ENCODE measurements around the gene SMIM24. TPM values are rescaled to one million over a fixed set of nuclear protein-coding genes. Genes with fewer than 3 reads are reported as not detected.

Gene SMIM24
- total RNA-seq, 1 donor from 2014 or later: 0.84 TPM

- intact Hi-C loops (cut with micrococcal nuclease): loop anchor here (2.0 kb wide), 1 partner anchor 73 kb away; the partner anchor contains the start of gene HMG20B
- peaks cover 15% of the 10 kb centered on the region for H3K4me1 Mint-ChIP-seq (ENCODE audit: low read depth)
- DNase-seq (ENCODE audit: low spot score): no peak
- no peaks in the 10 kb centered on the region for H3K9me3 Mint-ChIP-seq
- peaks cover 34% of the 10 kb centered on the region for H3K36me3 Mint-ChIP-seq (ENCODE audit: low read depth)
- no peaks in the 10 kb centered on the region for H3K27me3 Mint-ChIP-seq (ENCODE audit: low read depth)
- peak overlapping the region; percentile 96 for H3K4me3 Mint-ChIP-seq (ENCODE audit: low read depth)
- peak overlapping the region; percentile 99 for H3K27ac Mint-ChIP-seq
These were observed 19.6 kb upstream of the SMIM24 start for GRCh38 chr19:3499738-3500428.

GRCh38 chr19:3497757-3498520 is 17.6 kb upstream of the SMIM24 start:
- H3K9me3 Mint-ChIP-seq: no peaks in the 10 kb centered on the region
- intact Hi-C loops (cut with micrococcal nuclease): no loop called here
- H3K27me3 Mint-ChIP-seq (ENCODE audit: low read depth): no peaks in the 10 kb centered on the region
- H3K4me1 Mint-ChIP-seq (ENCODE audit: low read depth): peaks cover 15% of the 10 kb centered on the region
- H3K36me3 Mint-ChIP-seq (ENCODE audit: low read depth): peaks cover 43% of the 10 kb centered on the region
- H3K4me3 Mint-ChIP-seq (ENCODE audit: low read depth): no peak overlapping the region
- DNase-seq (ENCODE audit: low spot score): no peak
- no peak overlapping the region for H3K27ac Mint-ChIP-seq

GRCh38 chr19:3496392-3497273 is 16.3 kb upstream of the SMIM24 start:
- H3K4me1 Mint-ChIP-seq (ENCODE audit: low read depth): peaks cover 15% of the 10 kb centered on the region
- intact Hi-C loops (cut with micrococcal nuclease): no loop called here
- no peak for DNase-seq (ENCODE audit: low spot score)
- H3K9me3 Mint-ChIP-seq: no peaks in the 10 kb centered on the region
- no peaks in the 10 kb centered on the region for H3K27me3 Mint-ChIP-seq (ENCODE audit: low read depth)
- H3K36me3 Mint-ChIP-seq (ENCODE audit: low read depth): peaks cover 48% of the 10 kb centered on the region
- H3K4me3 Mint-ChIP-seq (ENCODE audit: low read depth): no peak overlapping the region
- no peak overlapping the region for H3K27ac Mint-ChIP-seq

DNA sequence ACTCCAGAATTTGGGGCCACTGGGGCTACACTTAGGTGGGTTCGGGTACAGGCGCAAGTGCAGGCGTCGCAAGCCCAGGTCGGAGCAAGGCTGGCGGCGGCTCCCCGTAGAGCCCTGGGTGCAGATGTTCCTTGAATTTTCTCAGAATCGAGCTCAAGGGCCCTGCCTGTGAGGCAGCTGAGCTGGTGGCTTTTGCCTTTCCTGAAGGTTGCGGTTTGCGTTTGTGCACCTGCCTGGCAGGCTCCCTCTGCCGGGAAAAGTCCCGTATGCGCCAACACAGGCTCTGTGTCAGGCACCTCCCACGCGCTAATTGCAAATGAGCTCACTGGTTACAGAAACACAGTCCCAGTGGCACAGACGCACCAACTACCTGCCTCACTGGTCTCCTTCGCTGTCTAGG is 14.2 kb upstream of the SMIM24 start:
- Mint-ChIP-seq H3K36me3 (ENCODE audit: low read depth) (peaks cover 48% of the 10 kb centered on the region), H3K4me3 (ENCODE audit: low read depth) (no peak overlapping the region), H3K27me3 (ENCODE audit: low read depth) (no peaks in the 10 kb centered on the region), H3K9me3 (no peaks in the 10 kb centered on the region), H3K27ac (no peak overlapping the region), H3K4me1 (ENCODE audit: low read depth) (peaks cover 7% of the 10 kb centered on the region)
- intact Hi-C loops (cut with micrococcal nuclease): no loop called here
- peak; percentile 31 for DNase-seq (ENCODE audit: low spot score)

- Mint-ChIP-seq H3K27me3 (ENCODE audit: low read depth) (no peaks in the 10 kb centered on the region), H3K4me1 (ENCODE audit: low read depth) (peaks cover 5% of the 10 kb centered on the region), H3K9me3 (no peaks in the 10 kb centered on the region), H3K36me3 (ENCODE audit: low read depth) (peaks cover 45% of the 10 kb centered on the region), H3K4me3 (ENCODE audit: low read depth) (peak overlapping the region; percentile 21), H3K27ac (no peak overlapping the region)
- no peak for DNase-seq (ENCODE audit: low spot score)
- intact Hi-C loops (cut with micrococcal nuclease): no loop called here
These were observed 13.7 kb upstream of the SMIM24 start for GRCh38 chr19:3494051-3494450.

GRCh38 chr19:3493651-3494050 is 13.3 kb upstream of the SMIM24 start:
- Mint-ChIP-seq H3K9me3 (no peaks in the 10 kb centered on the region), H3K4me3 (ENCODE audit: low read depth) (no peak overlapping the region), H3K4me1 (ENCODE audit: low read depth) (peaks cover 3% of the 10 kb centered on the region), H3K36me3 (ENCODE audit: low read depth) (peaks cover 42% of the 10 kb centered on the region), H3K27ac (no peak overlapping the region), H3K27me3 (ENCODE audit: low read depth) (no peaks in the 10 kb centered on the region)
- intact Hi-C loops (cut with micrococcal nuclease): no loop called here
- no peak for DNase-seq (ENCODE audit: low spot score)

DNA sequence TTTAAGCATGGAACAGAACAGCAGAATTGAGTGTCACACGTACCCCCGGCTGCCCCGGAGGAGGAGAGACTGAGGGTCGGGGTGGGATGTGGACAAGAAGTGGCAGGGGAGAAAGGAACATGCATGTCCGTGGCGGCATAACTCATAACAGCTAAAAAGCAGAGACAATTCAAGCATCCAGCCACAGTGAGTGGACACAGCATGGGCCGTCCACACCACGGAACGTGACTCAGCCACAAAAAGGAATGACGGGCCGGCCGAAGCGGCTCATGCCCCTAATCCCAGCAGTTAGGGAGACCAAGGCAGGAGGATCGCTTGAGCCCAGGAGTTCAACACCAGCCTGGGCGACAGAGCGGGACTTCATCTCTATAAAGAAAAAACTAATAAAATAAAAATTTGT is 12.6 kb upstream of the SMIM24 start:
- Mint-ChIP-seq H3K36me3 (ENCODE audit: low read depth) (peaks cover 40% of the 10 kb centered on the region), H3K27me3 (ENCODE audit: low read depth) (no peaks in the 10 kb centered on the region), H3K9me3 (no peaks in the 10 kb centered on the region), H3K4me3 (ENCODE audit: low read depth) (no peak overlapping the region), H3K27ac (no peak overlapping the region), H3K4me1 (ENCODE audit: low read depth) (peaks cover 3% of the 10 kb centered on the region)
- no peak for DNase-seq (ENCODE audit: low spot score)
- intact Hi-C loops (cut with micrococcal nuclease): no loop called here

DNA sequence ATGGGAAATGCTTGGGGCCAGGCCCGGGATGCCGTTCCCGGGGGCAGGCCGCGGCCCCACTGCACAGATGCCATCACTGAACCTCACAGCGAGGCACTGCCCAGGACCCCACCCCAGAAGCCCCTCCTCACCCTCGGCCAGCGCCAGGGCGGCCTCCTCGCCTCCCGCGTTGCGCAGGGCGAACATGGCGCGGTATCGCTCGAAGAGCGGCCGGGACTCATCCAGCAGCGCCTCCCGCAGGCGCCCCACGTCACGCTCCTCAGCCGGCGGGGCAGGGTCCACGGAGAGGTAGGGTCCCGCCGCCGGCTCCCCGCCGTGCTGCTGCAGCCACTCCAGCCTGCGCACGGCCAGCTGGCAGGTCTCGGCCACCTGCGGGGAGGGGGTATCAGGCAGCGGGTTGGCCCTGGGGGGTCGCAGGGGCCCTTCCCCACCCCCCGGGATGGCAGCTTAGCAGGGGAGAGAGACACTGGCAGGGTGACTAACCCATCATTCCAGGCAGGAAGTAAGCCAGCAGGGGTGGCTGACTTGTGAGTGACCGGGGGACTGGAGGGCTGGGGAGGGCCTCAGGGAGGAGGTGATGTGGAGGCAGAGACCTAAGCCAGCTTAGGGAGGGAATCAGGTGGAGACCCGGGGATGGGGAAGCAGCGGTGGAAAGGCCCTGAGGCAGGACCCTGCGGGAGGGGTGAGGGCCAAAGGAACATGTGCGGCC is 12.0 kb upstream of the SMIM24 start:
- intact Hi-C loops (cut with micrococcal nuclease): no loop called here
- no peak overlapping the region for H3K27ac Mint-ChIP-seq
- no peak for DNase-seq (ENCODE audit: low spot score)

GRCh38 chr19:3491396-3492119 is 11.2 kb upstream of the SMIM24 start:
- H3K9me3 Mint-ChIP-seq: no peaks in the 10 kb centered on the region

More for the DNA sequence above, 12.0 kb upstream of the SMIM24 start:
- Mint-ChIP-seq H3K27me3 (ENCODE audit: low read depth) (no peaks in the 10 kb centered on the region), H3K9me3 (no peaks in the 10 kb centered on the region), H3K36me3 (ENCODE audit: low read depth) (peaks cover 34% of the 10 kb centered on the region), H3K4me3 (ENCODE audit: low read depth) (no peak overlapping the region), H3K4me1 (ENCODE audit: low read depth) (peaks cover 3% of the 10 kb centered on the region)

DNA sequence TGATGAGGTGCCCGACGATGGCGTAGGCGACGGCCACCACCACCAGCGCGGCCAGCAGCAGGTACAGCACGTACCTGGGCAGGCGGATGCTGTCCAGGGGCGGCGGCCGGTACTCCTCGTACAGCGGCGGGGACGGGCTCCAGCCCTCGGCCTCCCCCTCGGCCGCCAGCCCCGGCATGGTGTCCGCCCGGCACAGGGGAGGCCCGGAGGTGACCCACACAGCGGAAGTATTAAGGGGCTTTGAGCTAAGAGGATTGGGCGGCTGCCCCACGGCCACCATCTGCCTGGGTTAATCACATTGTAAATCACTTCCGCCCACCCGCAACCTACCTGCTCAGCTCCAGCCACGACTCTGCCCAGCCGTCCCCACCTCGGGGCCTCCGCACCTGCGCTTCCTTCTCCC is 2.9 kb upstream of the SMIM24 start, which contains the start of gene SMIM44:
Gene SMIM44 (minus strand): TSS at position 216 of the 403 bp plus-strand sequence. CDS start 38 bp downstream, at position 178.
- Mint-ChIP-seq H3K4me1 (ENCODE audit: low read depth) (peaks cover 8% of the 10 kb centered on the region), H3K36me3 (ENCODE audit: low read depth) (no peaks in the 10 kb centered on the region), H3K9me3 (no peaks in the 10 kb centered on the region), H3K4me3 (ENCODE audit: low read depth) (no peak within 1 kb of the TSS), H3K27me3 (ENCODE audit: low read depth) (no peaks in the 10 kb centered on the region), H3K27ac (no peak within 1 kb of the TSS)
- intact Hi-C loops (cut with micrococcal nuclease): no loop called here
- no peak for DNase-seq (ENCODE audit: low spot score)

More at GRCh38 chr19:3491396-3492119, 11.2 kb upstream of the SMIM24 start:
- H3K36me3 Mint-ChIP-seq (ENCODE audit: low read depth): peaks cover 28% of the 10 kb centered on the region
- DNase-seq (ENCODE audit: low spot score): no peak
- peaks cover 3% of the 10 kb centered on the region for H3K4me1 Mint-ChIP-seq (ENCODE audit: low read depth)
- H3K4me3 Mint-ChIP-seq (ENCODE audit: low read depth): no peak overlapping the region
- intact Hi-C loops (cut with micrococcal nuclease): no loop called here
- no peaks in the 10 kb centered on the region for H3K27me3 Mint-ChIP-seq (ENCODE audit: low read depth)
- no peak overlapping the region for H3K27ac Mint-ChIP-seq

GRCh38 chr19:3482507-3483225 is 2.3 kb upstream of the SMIM24 start:
- no peaks in the 10 kb centered on the region for H3K36me3 Mint-ChIP-seq (ENCODE audit: low read depth)
- intact Hi-C loops (cut with micrococcal nuclease): no loop called here
- peaks cover 2% of the 10 kb centered on the region for H3K27me3 Mint-ChIP-seq (ENCODE audit: low read depth)
- H3K27ac Mint-ChIP-seq: no peak overlapping the region
- H3K9me3 Mint-ChIP-seq: no peaks in the 10 kb centered on the region
- DNase-seq (ENCODE audit: low spot score): no peak
- H3K4me3 Mint-ChIP-seq (ENCODE audit: low read depth): no peak overlapping the region
- H3K4me1 Mint-ChIP-seq (ENCODE audit: low read depth): peaks cover 12% of the 10 kb centered on the region
